Measurements from ENCODE around the gene SOD3.

SOD3 gene

DNA sequence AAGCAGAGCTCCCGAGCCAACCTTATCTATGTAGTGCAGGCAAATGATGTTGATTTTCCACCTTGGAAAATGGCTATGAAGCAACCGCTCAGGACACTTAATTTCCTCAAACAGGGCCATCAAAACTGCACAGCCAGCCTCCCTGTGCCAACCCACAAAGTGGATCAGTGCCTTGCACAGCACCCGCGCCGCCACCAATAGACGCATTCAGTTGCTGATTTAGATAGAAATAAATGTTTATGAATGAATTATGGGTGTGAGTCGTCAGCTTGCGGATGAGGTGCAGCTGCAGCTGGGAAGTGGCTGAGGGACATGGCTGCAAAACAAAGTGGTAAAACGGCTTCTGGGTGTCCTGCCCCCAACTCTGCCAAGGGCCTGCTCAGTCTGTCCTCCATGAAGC lies 47.0 kb downstream of the SOD3 start:
- DNase-seq (ENCODE audit: low read depth): no peak
- in situ Hi-C loops (cut with HindIII; ENCODE audit: low sequenced_read_pairs): loop anchor here (5.0 kb wide), 1 partner anchor 70 kb away; no protein-coding TSS in a partner anchor
- TF ChIP-seq, protein P1, sequence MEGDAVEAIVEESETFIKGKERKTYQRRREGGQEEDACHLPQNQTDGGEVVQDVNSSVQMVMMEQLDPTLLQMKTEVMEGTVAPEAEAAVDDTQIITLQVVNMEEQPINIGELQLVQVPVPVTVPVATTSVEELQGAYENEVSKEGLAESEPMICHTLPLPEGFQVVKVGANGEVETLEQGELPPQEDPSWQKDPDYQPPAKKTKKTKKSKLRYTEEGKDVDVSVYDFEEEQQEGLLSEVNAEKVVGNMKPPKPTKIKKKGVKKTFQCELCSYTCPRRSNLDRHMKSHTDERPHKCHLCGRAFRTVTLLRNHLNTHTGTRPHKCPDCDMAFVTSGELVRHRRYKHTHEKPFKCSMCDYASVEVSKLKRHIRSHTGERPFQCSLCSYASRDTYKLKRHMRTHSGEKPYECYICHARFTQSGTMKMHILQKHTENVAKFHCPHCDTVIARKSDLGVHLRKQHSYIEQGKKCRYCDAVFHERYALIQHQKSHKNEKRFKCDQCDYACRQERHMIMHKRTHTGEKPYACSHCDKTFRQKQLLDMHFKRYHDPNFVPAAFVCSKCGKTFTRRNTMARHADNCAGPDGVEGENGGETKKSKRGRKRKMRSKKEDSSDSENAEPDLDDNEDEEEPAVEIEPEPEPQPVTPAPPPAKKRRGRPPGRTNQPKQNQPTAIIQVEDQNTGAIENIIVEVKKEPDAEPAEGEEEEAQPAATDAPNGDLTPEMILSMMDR (IDR thresholded peaks at IDR 0.05; ENCODE audit: low read depth, low read length, missing control alignments): no peak
- no peak overlapping the region for H3K4me3 ChIP-seq (ENCODE audit: low read depth, low read length)

DNA sequence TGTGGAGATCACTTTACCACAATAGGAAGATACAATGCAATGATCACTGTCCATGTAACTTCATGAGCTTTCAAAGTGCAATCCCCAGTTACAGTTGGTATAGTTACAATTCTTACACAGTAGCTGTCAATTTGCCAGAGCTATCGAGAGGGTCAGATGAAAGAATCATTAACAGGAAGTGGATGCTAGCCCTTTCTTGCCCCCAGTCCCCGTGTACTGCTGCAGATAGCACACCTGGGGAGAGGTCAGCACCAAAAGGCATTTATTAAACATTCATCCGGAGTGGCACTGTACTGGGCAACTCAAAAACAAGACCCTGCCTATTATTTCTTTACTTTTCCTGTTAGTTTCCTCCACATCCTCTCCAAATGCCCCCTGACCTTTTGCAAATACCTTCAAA lies 47.7 kb downstream of the SOD3 start:
- in situ Hi-C loops (cut with HindIII; ENCODE audit: low sequenced_read_pairs): loop anchor here (5.0 kb wide), 1 partner anchor 71 kb away; no protein-coding TSS in a partner anchor
- DNase-seq (ENCODE audit: low read depth): no peak
- H3K4me3 ChIP-seq (ENCODE audit: low read depth, low read length): no peak overlapping the region
- TF ChIP-seq, protein P1 (IDR thresholded peaks at IDR 0.05; ENCODE audit: low read depth, low read length, missing control alignments): no peak

DNA sequence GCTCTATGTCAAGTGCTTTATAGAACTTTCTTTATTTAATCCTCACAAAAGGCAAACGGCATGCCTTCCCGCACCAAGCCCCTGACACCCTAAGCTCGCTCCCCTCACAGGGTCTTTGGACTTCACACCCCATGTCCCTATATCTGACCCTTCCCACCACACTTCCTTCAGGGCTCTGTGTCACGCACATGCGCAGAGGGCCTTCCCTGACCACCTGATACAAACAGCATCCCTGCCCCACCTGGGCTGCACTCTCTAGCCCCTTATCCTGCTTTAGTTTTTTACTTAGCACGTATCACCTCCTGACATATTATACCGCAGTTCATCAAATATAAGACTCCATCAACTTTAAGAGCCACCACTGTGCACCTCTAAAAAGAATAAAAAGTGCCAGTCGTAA lies 49.8 kb downstream of the SOD3 start:
- in situ Hi-C loops (cut with HindIII; ENCODE audit: low sequenced_read_pairs): no loop called here
- TF ChIP-seq, protein P1 (IDR thresholded peaks at IDR 0.05; ENCODE audit: low read depth, low read length, missing control alignments): no peak
- DNase-seq (ENCODE audit: low read depth): no peak
- no peak overlapping the region for H3K4me3 ChIP-seq (ENCODE audit: low read depth, low read length)

DNA sequence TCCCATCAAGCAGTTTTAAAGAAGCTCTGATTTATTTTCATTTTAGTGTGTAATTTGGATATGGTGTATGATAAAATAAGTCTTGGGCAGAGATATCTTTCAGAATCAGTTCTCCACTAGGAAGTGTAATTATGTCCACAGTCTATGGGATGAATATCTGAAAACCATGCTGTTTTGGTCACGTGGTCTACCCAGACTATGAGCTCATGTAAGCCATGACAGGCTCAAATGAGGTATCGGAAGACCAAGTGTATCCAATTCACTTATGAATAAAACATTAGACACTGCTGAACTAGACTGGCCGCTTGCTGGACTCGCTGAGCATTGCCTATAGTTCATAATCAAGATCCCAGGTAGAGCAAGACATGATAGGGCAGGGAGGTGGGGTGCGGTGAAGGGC lies 50.5 kb downstream of the SOD3 start:
- in situ Hi-C loops (cut with HindIII; ENCODE audit: low sequenced_read_pairs): no loop called here
- no peak overlapping the region for H3K4me3 ChIP-seq (ENCODE audit: low read depth, low read length)
- TF ChIP-seq, protein P1 (IDR thresholded peaks at IDR 0.05; ENCODE audit: low read depth, low read length, missing control alignments): no peak
- no peak for DNase-seq (ENCODE audit: low read depth)

DNA sequence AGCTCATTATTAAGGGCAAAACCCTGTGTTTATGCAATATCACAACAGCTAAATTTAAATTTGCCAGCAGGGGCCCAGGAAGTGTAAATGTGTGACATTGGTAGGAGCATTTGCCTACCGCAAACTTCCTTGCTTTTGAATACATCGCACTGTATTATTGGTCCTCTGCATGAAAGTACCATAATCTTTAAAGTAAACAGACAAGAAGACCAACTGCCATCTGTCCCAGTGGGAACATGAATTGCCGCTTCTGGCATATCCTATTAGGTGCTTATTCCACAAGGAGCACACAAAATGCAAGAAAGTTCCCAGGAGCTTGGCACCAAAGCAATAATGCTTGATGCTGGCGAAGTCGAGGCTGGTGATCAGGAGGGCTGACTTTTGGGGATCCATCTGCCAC lies 51.3 kb downstream of the SOD3 start:
- in situ Hi-C loops (cut with HindIII; ENCODE audit: low sequenced_read_pairs): no loop called here
- TF ChIP-seq, protein P1 (IDR thresholded peaks at IDR 0.05; ENCODE audit: low read depth, low read length, missing control alignments): no peak
- no peak overlapping the region for H3K4me3 ChIP-seq (ENCODE audit: low read depth, low read length)
- no peak for DNase-seq (ENCODE audit: low read depth)

DNA sequence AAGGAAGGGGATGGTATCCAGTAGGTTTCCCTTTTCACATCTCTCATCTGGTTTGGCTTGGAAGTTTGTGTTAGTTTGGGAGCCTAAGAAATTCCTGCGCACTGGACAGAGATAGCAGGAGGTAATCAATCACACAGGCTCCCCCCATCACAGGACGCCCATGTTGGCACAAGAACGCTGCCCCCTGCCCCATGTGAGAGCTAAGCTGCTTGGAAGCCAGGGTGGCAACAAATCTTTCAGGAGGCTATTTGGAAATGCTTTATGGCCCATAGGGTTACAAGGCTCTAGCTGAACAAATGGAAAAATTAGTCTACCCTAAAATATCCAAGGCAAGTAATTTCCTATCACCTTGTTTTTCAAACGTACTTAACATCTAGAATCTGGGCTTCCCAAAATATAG lies 54.0 kb downstream of the SOD3 start:
- TF ChIP-seq, protein P1 (IDR thresholded peaks at IDR 0.05; ENCODE audit: low read depth, low read length, missing control alignments): no peak
- in situ Hi-C loops (cut with HindIII; ENCODE audit: low sequenced_read_pairs): no loop called here
- DNase-seq (ENCODE audit: low read depth): no peak
- no peak overlapping the region for H3K4me3 ChIP-seq (ENCODE audit: low read depth, low read length)

DNA sequence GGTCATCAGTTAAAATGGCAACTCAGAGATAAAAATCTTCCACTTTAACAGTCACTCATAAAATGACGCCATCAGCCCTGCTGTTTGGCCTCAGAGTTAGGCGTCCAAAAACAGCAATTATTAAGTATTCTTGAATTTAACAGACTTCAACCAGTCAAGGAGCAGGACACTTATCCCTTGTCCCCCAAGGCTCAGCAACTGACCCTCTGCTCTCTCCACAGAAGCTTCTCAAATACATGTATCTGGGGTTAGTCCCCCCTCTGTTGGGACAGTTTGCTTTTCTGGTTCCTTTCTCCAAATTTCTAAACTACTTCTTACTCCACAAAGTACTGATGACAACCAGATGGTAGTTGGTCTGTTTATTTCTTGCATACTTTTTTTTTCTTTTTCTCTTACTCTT lies 54.4 kb downstream of the SOD3 start:
- in situ Hi-C loops (cut with HindIII; ENCODE audit: low sequenced_read_pairs): no loop called here

More for the DNA sequence above, 54.4 kb downstream of the SOD3 start:
- no peak overlapping the region for H3K4me3 ChIP-seq (ENCODE audit: low read depth, low read length)
- TF ChIP-seq, protein P1 (IDR thresholded peaks at IDR 0.05; ENCODE audit: low read depth, low read length, missing control alignments): no peak
- DNase-seq (ENCODE audit: low read depth): no peak
